GM21367 (cell line): ENCODE data around the gene SYTL4.

ENCODE experiments used
- ATAC-seq: cut with Tn5 transposase; IDR thresholded peaks from one replicate; pipeline ENCODE4 v1.9.1; 2021; ENCODE audit not compliant: unreplicated experiment

The SYTL4 gene

DNA sequence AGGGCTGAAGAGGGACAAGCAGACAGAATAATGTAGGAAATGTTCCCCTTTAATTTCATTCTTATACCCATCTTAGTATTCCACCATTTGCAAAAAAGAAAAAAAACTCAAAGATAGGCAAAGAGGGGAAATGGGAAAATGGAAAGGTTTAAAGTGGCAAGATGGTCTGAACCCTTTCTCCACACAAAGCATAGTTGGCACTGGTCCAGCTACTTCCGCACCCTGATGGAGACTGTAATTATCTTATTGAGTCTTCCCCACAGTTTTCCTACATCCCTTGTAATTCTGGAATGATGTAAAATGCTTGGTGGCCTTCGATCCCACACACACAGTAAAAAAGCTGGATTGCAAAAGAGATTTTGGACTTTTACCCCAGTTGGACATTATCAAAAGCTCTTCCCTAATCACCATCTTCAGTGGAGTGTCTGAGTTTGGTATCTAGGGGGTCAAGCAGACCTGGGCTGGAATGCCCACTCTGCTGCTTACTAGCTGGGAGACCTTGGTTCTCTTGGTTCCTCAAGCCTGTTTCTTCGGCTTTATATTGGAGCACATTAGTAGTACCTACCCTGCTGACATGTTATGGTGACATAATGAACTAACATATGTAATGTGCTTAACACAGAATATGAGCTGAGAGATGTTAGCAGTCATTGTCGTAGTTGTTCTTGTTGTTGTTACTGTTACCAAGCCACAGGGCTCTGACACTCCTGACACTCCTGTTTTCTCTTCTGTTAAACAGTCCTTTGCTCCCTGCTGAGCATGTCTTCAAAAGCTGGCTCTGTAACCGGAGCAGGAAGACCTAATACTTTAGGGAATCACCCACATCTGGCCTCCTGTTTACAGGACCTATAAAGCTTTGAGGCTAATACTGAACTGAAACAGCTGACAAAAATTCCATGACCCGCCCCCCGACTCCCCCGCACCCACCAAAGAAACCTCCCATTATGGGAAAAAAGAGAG is 83.2 kb downstream of the SYTL4 start:
- no peak for ATAC-seq

DNA sequence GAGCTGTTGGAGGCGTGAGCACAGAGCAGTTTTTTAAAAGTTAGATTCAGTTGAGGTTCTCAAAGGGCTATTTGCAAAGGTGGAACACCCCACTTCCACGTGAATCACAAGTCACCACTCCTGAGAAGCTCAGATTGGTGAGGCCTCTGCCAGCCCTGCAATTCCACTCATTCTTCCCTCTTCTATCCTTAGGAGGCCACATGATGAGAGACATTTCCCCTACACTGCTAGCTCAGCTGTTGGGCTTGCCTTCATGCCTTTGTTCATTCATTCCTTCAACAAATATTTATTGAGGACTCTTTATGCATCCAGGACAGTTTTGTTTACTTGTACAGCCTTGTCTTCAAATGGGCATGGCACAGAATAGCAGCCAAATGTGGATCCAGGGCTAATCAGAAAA is 84.2 kb downstream of the SYTL4 start:
- ATAC-seq = no peak

DNA sequence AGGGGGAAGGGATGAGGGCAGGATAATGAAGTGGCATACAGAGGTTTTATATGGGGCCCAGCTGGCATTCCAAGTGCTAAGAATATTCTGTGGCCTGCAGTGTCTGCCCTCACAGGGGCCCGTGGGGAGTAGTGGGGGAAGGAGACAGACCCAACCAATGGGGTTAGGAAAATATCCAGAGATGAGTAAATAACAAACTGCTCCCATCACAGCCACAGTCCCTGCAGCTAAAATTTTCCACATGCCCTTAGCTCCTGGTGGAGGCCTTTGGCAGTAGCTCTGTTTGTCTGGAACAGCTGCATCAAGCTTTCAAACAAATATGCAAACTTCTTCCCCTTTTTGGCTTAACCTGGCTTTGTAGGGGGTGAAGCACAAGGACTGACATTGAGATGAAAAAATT is 84.8 kb downstream of the SYTL4 start:
- ATAC-seq = no peak

DNA sequence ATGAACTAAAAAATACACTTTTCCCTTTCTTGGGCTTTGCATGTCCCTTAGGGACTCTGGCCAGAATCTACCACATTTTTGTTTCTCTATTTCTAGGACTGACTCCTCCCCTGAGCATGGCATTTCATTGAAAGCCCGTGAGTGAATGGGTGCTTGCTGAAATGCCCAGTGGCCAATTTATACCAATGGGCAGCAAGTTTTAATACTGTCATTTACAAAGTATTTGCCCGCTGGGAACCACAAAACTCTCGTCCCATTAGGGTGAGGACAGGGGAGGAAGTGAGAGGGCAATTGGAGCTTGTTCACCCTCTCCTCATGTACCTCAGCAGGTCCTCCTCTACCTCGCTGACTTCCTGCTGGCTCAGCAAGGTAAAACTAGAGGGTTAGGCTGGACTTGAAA is 86.8 kb downstream of the SYTL4 start:
- no peak for ATAC-seq

DNA sequence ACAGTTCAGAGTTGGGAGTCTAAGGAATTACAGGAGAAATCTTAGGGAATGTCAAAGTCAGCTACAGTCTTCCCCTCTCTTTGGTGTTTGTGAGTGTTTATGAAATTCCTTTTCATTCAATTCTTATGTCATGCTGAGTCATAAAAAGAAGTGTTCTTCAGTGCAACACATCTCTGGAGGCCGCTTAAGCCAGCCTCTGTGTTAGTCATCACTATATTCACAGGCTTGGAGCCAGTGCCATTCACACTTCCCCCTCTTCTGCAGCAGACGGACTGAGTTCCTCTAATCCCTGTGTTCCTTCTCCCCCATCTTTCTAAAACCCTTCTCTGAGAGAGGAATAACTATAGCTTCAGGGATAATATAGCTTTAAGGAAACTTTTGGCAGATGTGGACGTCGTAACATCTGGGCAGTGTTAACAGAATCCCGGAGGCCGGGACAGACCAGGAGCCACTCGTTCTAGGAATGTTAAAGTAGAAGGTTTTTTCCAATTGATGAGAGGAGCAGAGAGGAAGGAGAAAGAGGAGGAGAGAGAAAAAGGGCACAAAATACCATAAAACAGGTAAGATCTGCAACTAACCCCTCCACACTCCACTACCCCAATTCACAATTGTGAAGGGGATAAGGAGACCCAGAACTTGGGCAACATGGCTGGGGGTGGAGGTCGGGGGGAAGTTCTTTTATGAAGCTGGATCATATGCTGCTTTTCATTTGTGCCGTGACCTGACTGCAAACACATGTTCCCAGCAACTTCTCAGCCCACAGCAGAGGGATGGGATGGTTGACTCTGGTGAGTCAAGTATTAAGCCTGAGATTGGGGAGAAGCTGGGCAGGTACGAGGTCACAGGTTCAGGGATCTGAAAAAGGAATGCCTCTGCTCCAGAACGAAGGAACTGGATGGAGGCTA is 87.7 kb downstream of the SYTL4 start, which contains the start of gene SRPX2:
TSS of gene SRPX2 (plus strand) at position 244 of the 905 bp plus-strand sequence. CDS start 2,124 bp downstream, outside the sequence.
- no peak for ATAC-seq

DNA sequence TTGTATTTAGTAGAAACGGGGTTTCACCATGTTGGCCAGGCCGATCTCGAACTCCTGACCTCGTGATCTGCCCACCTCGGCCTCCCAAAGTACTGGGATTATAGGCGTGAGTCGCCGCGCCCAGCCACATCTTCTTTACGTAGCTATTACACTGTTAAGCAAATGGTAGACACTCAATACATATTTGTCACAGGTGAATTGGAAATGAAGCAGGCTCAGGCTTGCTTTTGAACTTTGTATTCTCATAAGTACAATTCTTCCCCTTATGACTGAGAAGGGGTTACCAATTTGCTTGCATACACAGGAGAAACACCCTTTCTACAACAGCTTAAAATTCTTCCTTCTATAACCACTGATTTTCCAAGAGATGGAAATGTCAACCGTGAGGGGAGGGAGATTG is 88.7 kb downstream of the SYTL4 start:
- no peak for ATAC-seq

DNA sequence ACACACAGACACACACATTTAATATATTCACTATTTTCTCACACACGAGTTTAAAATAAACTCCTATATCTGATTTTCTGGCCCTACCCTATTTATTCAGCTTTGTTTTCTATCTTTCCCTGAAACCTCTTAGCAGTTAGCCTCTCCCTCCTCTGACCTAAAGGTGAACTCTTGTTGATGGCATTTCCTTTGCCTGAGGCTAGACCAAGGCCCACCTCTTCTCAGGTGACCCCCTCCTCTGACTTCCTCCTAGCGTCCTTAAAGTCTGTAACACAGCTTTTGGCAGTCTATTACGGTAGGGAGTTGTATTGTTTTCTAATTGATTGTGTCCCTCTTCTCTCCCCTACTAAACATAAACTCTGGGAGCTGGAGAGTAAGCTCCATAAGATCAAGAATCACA is 89.6 kb downstream of the SYTL4 start:
- no peak for ATAC-seq

DNA sequence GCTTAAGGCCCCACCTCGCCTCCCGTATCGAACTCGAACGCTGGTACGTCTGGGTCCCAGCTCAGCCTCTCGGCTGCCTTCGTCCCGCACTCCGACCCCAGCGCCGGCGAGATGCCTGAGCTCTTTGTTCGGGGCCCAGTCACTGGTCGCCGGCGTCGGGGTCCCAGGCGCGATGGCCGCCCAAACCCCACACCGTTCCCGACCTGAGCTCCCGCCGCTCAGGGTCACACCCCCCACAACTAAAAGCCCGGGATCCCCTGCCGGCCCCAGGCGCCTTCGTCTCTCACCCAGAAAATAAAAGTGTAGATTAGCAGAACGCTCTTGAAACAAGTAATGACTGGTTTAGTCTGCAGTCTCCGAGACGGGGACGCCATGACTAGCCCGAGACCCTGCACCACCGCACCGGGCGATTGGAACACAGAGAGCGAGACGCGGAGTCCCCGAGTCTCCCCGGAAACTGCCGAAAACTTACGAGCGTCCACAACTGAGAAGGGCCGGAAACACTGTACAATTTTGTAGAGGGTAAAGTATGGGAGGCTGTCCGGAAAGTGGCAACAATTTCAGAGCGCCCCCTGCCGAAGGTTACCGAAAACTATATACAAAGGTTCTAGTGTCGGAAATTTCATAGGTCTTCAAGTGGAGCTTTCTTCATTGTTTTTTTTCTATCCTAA is 95.5 kb downstream of the SYTL4 start, which contains the start of gene TSPAN6:
TSS of gene TSPAN6 (minus strand) at position 486 of the 671 bp plus-strand sequence. CDS start at position 374, 112 bp downstream.
- peak; percentile 80 for ATAC-seq

DNA sequence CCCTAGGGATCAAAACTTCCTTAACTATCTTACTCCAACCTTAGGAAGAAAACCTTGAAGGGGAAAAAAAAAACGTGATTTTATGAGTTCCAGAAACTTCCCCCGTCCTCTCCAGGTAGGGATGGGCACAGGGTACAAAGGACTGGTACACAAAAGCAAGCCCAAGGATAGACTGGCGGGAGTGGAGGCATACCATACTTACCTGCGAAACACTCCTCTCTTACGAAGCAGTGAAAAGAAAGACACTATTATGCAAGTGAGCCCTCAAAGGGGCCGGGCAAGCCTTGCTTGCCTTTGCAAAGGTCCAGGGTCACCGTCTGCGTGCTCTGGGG is 96.0 kb downstream of the SYTL4 start:
- ATAC-seq = no peak

DNA sequence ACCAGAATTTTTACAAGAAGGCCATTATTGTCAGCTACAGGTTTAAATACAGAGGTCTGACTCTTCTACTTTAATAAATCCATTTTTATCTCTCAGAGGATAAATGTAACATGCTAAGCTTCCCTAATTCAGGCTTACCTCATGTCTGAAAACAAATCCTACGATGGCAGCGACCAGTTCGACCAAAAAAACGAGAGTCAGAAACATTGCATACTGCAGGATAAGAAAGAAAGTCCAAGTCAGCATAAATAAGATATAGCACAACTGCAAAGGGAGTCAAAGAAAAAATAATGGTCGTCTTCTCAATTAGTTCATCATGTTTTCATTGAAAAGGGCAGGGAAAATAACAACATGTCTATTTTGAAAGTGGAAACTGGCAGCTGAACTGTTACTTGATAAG is 96.9 kb downstream of the SYTL4 start:
- ATAC-seq = no peak

DNA sequence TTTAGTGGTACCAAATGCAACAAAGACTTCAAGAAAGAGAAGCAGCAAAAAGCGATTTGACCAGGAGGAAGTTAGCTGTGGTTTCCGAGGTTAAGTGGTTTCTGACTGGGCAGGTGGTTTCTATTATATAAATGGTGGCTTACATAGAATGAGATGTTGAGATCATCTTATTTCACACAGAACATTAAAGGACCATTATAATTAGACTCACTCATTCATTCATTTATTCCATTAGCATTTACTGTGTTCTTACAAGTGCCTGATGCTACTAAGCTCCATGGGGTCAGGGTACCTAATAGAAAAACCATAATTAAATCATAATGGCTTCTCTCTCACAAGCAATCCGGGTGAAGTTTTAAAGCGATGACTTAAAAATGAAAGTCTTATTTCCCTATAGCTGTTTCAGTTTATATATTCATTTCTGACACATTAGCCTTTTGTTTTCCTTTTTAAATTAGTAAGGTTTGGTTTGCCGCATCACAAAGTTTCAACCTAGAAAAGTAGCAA is 105.9 kb downstream of the SYTL4 start:
- peak; percentile 96 for ATAC-seq
